Activated naive CD8-positive, alpha-beta T cell treated with anti-CD3 and anti-CD28 coated beads, Interleukin-2, amount 50 U/mL, for 24 hours (primary cell): ENCODE data around the gene ZNF462.
A peak's percentile ranks its signal among the peaks of the same experiment; 100 is the strongest.
"Not testable (repeated sequence)": the region's sequence is repeated elsewhere in the genome, so short reads cannot be mapped to it uniquely, and the experiment has no call there.

ENCODE experiments used
- ATAC-seq: fragments of 150-1000 bp; cut with Tn5 transposase; one replicate; pipeline ENCODE4 v1.10.0; 2021
- DNase-seq: peaks from one replicate; pipeline ENCODE4 v3.0.0; 2021
- H3K27ac Mint-ChIP-seq: one replicate; pipeline ENCODE4 v1.8.0; 2021; ENCODE audit warnings: mild to moderate bottlenecking, mixed read lengths
- H3K27me3 Mint-ChIP-seq: one replicate; pipeline ENCODE4 v1.8.0; 2021; ENCODE audit warnings: mixed read lengths
- H3K36me3 Mint-ChIP-seq: one replicate; pipeline ENCODE4 v1.8.0; 2021; ENCODE audit warnings: low read depth, mixed read lengths
- H3K4me1 Mint-ChIP-seq: one replicate; pipeline ENCODE4 v1.8.0; 2021; ENCODE audit warnings: mixed read lengths
- H3K4me3 Mint-ChIP-seq: one replicate; pipeline ENCODE4 v1.8.0; 2021; ENCODE audit warnings: mild to moderate bottlenecking, moderate library complexity, mixed read lengths
- H3K9me3 Mint-ChIP-seq: one replicate; pipeline ENCODE4 v1.8.0; 2021; ENCODE audit warnings: mixed read lengths

The ZNF462 gene

DNA sequence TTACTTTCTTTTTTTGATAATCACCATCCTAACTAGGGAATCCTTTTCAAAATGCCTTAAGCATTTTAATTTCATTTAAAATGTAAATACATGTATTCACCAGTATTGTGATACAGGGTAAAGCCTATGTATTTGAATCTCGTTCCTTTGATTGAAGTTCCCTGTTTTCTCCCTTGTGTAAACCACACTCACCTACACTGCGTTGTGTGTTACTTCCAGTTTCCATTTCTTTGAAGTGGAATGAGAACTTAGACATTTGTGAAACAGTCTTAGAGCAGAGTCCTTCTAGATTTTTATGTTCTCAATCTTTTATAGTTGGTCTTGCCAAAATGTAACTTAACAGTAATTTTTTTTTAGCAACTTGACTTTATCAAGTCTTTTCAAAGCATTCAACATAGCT is 101.4 kb downstream of the ZNF462 start:
- Mint-ChIP-seq H3K4me3 (no peak overlapping the region), H3K9me3 (no peaks in the 10 kb centered on the region), H3K4me1 (peaks cover 13% of the 10 kb centered on the region), H3K27me3 (no peaks in the 10 kb centered on the region), H3K36me3 (no peaks in the 10 kb centered on the region), H3K27ac (no peak overlapping the region)
- ATAC-seq (peak; percentile 63), DNase-seq (no peak)

DNA sequence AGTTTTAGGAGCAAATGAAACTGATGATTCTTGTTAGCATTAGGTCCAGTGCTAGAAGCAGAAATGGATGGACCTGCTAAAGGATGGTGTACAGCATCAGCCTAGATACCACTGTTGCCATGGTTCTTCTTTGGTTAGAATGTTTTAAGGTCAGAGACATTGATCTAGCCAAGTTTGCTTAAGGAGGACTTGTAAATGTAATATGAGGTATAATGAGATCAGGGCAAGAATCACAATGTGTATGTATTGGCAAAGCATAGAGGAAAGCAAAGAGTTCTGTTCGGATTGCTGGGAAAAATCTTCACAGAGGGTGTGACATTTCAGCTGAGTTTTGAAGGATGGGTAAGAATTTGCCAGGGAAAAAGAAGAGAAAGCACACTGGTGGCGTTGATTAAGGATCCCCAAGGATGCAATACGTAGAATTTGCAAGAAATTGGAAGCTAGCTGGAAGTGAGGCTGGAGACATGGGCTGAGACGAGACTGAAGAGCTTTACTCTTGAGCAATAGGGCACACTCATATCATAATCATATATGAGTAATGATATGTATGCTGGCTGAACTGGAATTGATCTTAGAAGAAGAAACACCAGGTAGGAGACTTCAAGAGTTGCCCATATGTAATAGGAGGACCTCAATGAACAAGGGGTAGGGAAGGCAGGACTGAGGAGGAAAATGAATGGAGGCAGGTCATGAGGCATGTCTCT is 102.0 kb downstream of the ZNF462 start:
- Mint-ChIP-seq H3K36me3 (no peaks in the 10 kb centered on the region), H3K4me1 (peaks cover 13% of the 10 kb centered on the region)

DNA sequence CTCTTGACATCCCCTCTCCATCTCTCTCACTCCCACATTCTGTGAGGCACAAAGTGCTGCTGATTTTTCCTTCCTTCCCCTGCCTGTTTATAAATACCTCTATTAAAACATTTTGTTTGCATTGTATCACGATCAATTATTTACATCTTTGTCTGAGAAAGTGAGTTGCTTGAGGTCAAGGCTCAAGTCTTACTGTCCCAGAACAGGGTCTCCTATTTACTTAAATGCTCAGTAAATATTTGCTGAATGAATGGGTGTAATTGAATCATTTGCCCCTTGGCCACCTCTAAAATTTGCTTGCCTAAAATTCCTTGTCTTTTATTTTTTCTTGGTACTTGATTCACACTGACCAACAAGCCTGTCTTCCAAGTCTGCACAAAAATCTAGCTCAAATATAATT is 103.5 kb downstream of the ZNF462 start:
- Mint-ChIP-seq H3K9me3 (no peaks in the 10 kb centered on the region), H3K4me3 (no peak overlapping the region), H3K27ac (no peak overlapping the region), H3K36me3 (no peaks in the 10 kb centered on the region), H3K4me1 (peaks cover 13% of the 10 kb centered on the region), H3K27me3 (no peaks in the 10 kb centered on the region)
- DNase-seq (no peak), ATAC-seq (no peak)

More for the DNA sequence above, 102.0 kb downstream of the ZNF462 start:
- Mint-ChIP-seq H3K9me3 (no peaks in the 10 kb centered on the region), H3K27me3 (no peaks in the 10 kb centered on the region), H3K27ac (no peak overlapping the region), H3K4me3 (no peak overlapping the region)
- DNase-seq (no peak), ATAC-seq (no peak)

DNA sequence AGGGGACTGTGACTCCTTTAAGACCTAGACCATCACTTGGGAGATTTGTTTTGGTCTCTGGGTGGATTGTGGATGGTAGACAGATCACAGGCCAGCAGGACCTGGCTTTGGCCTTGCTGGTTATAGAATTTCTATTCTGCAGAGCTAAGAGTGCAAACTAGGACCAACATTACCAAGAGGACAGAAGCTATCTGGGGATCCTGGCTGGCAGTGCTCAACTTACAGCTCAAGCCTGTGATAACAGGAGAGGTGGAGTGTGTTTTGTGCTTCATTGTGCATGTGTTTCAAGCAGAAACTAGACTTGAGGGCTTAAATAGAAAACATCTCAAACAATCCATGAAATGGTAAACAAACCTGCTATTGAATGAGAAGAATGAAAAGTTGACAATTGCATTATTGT is 106.7 kb downstream of the ZNF462 start:
- no peaks in the 10 kb centered on the region for H3K27me3 Mint-ChIP-seq
- H3K4me1 Mint-ChIP-seq, result peaks cover 6% of the 10 kb centered on the region
- DNase-seq, result no peak
- no peak overlapping the region for H3K27ac Mint-ChIP-seq
- no peaks in the 10 kb centered on the region for H3K9me3 Mint-ChIP-seq
- ATAC-seq, result no peak
- H3K4me3 Mint-ChIP-seq, result no peak overlapping the region
- no peaks in the 10 kb centered on the region for H3K36me3 Mint-ChIP-seq

DNA sequence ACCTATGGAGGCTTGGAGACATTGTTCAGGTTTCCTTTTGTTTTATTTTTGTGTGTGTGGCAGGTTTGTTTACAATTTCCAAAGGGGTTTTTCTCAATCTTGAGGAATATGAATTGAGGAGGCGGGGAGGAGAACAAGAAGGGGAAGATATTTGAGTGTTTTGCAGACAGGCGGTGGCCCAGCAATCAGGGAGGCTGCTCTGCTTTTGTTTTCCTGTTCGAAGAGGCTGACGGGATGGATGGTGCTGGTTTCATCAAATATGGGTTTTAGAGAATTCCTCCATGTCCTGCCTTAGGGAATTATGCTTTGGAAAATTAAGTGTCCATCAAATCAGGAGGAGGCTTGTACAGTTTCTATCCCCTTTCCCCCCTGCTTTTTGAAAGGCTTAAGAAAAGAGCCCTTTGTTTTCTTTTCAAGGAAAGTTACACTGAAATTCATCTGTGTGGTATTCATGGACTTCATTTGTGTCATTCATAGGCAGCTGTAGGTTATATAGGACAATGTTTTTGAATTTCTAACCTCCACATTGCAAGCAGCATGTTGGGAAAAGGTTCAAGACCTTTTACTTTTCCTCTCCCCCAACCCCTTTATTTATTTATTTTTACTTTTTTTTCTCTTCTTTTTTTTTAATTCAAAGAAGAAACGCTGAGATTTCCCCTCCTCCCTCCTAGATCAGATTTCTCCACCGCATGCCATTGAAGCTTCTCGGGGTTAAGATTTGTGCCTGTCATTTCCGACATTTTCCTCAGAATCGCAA is 107.4 kb downstream of the ZNF462 start:
- Mint-ChIP-seq H3K9me3 (no peaks in the 10 kb centered on the region), H3K27me3 (no peaks in the 10 kb centered on the region), H3K4me1 (no peaks in the 10 kb centered on the region), H3K27ac (no peak overlapping the region), H3K36me3 (no peaks in the 10 kb centered on the region), H3K4me3 (no peak overlapping the region)
- no peak for ATAC-seq
- no peak for DNase-seq

DNA sequence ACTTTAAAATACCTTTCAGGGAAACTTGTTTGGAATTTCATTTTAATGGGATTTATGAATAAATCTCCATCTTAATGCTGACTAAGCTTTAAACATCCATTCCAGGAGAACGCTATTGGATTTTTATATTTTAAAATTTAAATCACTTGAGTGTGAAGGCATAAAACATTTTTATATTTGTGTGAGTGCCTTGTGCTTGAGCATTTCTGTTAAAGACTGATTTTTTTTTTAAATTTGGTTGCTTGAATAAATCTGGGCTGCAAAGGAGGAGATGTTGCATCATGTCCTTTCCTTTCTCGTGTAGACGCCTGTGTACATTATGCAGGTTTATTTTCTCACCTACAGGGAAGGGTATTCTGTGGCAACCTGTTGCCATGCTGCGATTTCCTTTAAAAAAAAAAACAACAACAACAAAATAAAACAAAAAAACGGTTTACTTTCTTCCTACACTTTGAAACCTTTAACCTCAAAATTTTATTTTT is 108.1 kb downstream of the ZNF462 start:
- Mint-ChIP-seq H3K9me3 (no peaks in the 10 kb centered on the region), H3K27ac (no peak overlapping the region)
- no peak for ATAC-seq

DNA sequence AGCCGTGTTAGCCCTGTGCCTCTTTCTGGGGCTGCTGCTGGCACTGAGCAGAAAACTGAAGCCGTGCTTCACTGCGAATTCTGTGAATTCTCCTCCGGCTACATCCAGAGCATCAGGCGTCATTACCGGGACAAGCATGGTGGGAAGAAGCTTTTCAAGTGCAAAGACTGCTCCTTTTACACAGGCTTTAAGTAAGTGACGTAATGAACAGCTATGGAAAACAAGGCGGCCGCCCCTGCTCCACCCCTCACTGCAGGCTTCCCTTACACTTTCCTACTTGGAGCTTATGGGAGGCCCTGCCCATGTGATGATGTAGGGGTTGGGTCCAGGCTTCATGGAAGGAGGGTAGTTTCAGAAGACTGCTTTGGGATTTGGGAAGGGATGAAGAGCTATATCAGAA is 109.1 kb downstream of the ZNF462 start:
- H3K36me3 Mint-ChIP-seq, result no peaks in the 10 kb centered on the region
- H3K4me1 Mint-ChIP-seq, result no peaks in the 10 kb centered on the region

More for the DNA sequence above, 108.1 kb downstream of the ZNF462 start:
- no peaks in the 10 kb centered on the region for H3K27me3 Mint-ChIP-seq
- H3K4me3 Mint-ChIP-seq, result no peak overlapping the region
- no peak for DNase-seq
- H3K4me1 Mint-ChIP-seq, result no peaks in the 10 kb centered on the region
- H3K36me3 Mint-ChIP-seq, result no peaks in the 10 kb centered on the region

DNA sequence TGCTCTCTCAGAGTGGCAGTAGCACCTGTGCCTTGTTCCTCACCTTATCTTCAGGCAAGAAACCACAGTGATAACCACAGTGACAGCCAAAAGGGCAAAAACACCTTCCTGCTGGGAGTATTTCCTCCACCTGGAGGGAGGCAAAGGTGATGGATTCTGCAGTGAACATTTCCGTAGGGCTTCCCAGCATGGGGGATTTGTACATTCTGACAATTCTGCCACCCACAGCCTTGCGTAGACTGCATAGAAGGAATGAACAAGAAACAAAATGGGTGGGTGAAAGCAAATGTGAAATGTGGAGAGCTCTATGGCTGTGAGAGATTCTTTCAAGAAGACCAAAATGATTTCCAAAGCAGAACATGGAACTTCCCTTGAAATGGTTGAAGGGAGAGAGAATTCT is 111.4 kb downstream of the ZNF462 start:
- DNase-seq (no peak), ATAC-seq (no peak)
- Mint-ChIP-seq H3K4me1 (no peaks in the 10 kb centered on the region), H3K9me3 (no peaks in the 10 kb centered on the region), H3K27me3 (no peaks in the 10 kb centered on the region), H3K36me3 (no peaks in the 10 kb centered on the region), H3K27ac (no peak overlapping the region), H3K4me3 (no peak overlapping the region)

More for the DNA sequence above, 109.1 kb downstream of the ZNF462 start:
- DNase-seq (no peak), ATAC-seq (no peak)
- H3K9me3 Mint-ChIP-seq, result no peaks in the 10 kb centered on the region
- no peaks in the 10 kb centered on the region for H3K27me3 Mint-ChIP-seq
- no peak overlapping the region for H3K27ac Mint-ChIP-seq
- H3K4me3 Mint-ChIP-seq, result no peak overlapping the region

DNA sequence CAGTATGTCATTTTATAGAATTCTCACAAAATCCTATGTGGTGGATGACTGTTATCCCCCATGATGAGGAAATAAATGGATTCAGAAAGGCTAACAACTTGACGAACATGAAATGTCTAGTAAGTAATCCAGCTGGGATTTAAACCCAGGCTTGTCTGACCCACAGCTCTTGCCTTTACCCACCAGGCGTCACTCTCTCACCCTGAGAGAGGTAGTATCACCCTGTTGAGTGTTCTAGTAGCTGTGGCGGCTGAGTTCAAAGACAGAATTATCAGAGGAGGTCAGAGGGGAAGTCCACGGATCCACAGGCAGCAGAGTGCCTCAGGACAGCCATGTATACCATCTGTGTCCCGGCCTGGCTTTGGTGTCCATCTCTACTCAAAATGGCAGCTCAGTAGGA is 113.8 kb downstream of the ZNF462 start:
- peaks cover 2% of the 10 kb centered on the region for H3K4me1 Mint-ChIP-seq
- H3K36me3 Mint-ChIP-seq, result no peaks in the 10 kb centered on the region
- DNase-seq (no peak), ATAC-seq (no peak)
- no peak overlapping the region for H3K4me3 Mint-ChIP-seq
- H3K27me3 Mint-ChIP-seq, result no peaks in the 10 kb centered on the region
- H3K9me3 Mint-ChIP-seq, result no peaks in the 10 kb centered on the region
- H3K27ac Mint-ChIP-seq, result no peak overlapping the region

DNA sequence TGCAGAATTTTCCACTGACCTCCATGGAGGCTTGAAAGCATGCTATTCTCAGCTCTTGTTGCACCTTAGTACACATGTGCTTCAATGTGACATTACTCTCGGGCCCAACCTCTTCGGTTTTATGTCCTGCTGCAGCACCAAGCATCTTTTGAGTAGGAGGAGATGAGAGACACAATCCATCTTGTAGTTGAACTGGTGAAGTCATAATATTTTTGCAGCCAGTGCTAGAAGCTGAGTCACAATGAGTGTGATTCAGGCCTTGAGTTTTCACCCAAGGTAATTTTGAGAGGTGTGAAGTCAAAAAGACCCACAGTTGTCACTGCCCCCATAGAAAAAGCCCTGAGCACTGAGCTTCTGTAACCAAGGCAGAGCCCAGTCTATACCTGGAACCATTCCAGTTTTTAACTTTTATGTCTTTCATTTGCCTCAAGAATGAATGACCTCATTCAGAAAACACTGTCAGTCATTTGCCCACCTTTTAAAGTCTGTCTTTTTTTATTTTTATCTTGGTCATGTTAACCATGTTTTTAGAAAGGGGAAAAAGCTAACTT is 117.7 kb downstream of the ZNF462 start:
- Mint-ChIP-seq H3K4me1 (peaks cover 2% of the 10 kb centered on the region), H3K4me3 (no peak overlapping the region), H3K27ac (no peak overlapping the region), H3K9me3 (no peaks in the 10 kb centered on the region), H3K27me3 (peaks cover 2% of the 10 kb centered on the region), H3K36me3 (no peaks in the 10 kb centered on the region)
- no peak for ATAC-seq
- no peak for DNase-seq

DNA sequence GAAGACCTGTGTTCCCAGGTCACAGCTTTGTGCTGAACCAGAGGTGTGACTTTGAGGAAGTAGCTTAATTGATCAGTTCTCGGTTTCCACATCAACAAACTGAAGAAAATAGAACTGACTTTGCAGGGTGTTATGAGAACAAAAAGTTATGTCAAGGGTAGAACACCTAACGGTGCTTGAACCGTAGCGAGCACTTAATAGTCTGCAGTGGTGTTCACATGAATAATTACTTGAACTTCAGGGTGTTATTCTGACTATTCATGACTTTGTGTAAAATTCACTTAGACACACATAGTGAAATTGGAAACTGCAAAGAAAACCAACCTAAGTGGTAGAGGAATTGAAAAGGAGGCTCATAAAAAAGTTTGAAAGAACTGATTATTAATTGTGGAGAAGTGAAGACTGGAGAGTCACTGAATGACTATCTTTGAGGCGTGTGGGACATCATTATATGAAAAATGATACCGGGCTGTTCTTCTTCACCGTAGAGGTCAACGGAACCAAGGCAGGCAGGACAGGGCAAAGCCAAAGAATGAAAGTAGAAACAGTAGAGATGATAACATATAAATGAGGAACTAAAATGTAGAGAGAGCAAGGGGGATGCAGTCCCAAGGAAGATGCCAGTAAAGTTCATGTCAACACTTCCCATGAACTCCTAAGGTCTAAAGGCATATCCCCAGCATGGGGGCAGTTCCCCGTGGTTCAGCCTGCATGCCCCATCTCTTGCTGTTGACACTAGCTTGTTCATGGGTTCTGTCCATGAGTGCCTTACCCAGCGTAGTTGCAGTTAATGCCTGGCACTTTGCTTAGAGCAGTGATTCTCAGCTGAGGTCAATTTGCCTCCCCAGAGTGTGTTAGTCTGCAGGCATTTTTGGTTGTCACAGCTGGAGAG is 118.7 kb downstream of the ZNF462 start:
- ATAC-seq (no peak), DNase-seq (no peak)
- Mint-ChIP-seq H3K9me3 (no peaks in the 10 kb centered on the region), H3K4me3 (no peak overlapping the region), H3K4me1 (peaks cover 2% of the 10 kb centered on the region), H3K36me3 (no peaks in the 10 kb centered on the region), H3K27ac (no peak overlapping the region), H3K27me3 (peaks cover 2% of the 10 kb centered on the region)

DNA sequence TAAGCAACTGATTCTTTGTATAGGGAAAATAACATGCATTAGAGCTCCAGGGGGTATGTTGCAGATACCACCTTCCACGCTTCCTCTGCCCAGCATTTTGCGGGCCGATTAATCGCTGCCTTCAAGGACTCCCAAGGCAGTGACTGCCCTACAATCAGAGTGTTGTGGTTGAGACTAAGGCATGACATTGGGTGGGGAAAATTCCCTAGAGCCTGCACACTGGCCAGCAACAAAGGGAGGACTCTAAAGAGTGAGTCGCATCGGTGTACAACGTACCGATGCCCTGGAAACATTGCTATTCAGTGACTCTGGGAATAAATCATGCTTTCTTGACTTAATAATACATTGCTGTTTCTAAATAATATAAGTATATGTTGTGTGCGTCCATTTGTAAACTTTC is 119.7 kb downstream of the ZNF462 start:
- no peaks in the 10 kb centered on the region for H3K9me3 Mint-ChIP-seq

DNA sequence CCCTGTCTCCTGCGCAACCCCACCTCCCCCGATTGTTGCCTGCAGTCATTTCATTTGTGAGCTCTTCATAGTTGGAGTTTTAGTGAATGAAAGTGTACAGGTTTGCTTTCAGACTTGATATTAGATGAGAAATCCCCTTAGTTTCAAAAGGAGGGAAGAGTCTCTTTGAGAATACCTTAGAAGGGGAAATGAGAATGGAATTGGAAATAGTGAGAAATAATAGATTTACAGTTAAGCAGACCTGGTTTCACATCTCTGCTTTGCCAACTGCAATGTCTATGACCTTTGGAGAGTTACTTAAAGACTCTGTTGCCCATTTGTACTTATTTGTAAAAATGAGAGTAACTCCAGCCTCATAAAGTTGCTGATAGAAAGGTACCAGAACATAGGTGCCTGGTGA is 120.4 kb downstream of the ZNF462 start:
- H3K27ac Mint-ChIP-seq, result no peak overlapping the region
- peaks cover 2% of the 10 kb centered on the region for H3K4me1 Mint-ChIP-seq
- DNase-seq (no peak), ATAC-seq (no peak)
- no peaks in the 10 kb centered on the region for H3K9me3 Mint-ChIP-seq
- H3K4me3 Mint-ChIP-seq, result no peak overlapping the region
- H3K27me3 Mint-ChIP-seq, result peaks cover 2% of the 10 kb centered on the region
- H3K36me3 Mint-ChIP-seq, result no peaks in the 10 kb centered on the region

More for the DNA sequence above, 119.7 kb downstream of the ZNF462 start:
- Mint-ChIP-seq H3K4me1 (peaks cover 2% of the 10 kb centered on the region), H3K27me3 (peaks cover 2% of the 10 kb centered on the region), H3K4me3 (no peak overlapping the region), H3K36me3 (no peaks in the 10 kb centered on the region), H3K27ac (no peak overlapping the region)
- DNase-seq, result no peak
- no peak for ATAC-seq

DNA sequence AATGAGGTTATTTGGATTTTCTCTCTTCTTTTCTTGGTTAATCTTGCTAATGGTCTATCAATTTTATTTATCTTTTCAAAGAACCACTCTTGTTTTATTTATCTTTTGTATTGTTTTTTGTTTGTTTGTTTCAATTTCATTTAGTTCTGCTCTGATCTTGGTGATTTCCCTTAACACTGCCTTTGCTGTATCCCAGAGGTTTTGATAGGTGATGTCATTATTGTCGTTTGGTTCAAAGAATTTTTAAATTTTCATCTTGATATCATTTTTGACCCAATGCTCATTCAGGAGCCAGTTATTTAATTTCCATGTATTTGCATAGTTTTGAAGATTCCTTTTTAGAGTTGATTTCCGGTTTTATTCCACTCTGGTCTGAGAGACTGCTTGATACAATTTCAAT is 126.9 kb downstream of the ZNF462 start:
- H3K9me3 Mint-ChIP-seq, DNase-seq, H3K36me3 Mint-ChIP-seq, H3K27ac Mint-ChIP-seq, ATAC-seq, H3K4me1 Mint-ChIP-seq, H3K4me3 Mint-ChIP-seq, H3K27me3 Mint-ChIP-seq: not testable (repeated sequence)
